ENCODE results near the gene SLC50A1. TPM values are rescaled to one million over a fixed set of nuclear protein-coding genes. Genes with fewer than 3 reads are reported as not detected.
A peak's percentile ranks its signal among the peaks of the same experiment; 100 is the strongest.

Gene SLC50A1
- total and polyA plus RNA-seq, 4 donors: 26.3 to 114 (median 68.4) TPM

DNA sequence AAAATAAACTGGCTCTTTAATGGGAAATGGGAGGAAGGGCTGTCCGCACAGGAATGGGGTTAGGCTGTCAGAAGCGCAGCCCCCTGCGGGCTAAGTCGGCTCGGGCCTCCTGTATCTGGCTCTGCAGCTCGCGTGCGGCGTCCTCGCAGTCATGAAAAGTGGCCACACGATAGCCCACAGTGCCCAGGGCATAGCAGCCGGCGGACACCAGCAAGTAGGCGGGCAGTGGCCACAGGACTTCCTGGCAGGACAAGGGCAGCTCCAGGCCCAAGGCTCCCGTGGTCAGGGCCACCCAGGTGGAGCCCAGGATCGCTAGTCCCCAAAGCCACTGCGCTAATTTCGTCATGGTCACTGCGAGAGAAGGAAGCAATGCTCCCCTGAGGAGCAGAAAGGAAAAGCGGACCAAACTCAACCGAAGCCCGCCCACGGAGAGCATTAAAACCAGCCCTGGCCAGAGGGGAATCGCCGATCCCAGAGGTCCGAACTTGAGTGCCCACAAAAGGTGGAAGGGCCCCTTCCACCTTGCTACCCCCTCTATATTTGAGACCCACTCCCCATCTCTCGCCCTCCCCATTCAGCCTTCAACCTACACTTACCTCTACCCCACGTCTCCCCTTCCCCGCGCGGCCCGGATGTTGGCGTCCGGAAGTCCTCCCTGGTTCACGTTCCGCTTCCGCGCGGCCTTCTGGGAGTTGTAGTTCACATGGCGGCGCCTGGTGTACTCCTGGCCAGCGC, 4.4 kb downstream of the SLC50A1 start, which contains the start of gene DPM3:
Gene DPM3 (minus strand): TSS at position 637 of the 735 bp plus-strand sequence. CDS start 291 bp downstream, at position 346.
- ATAC-seq (ENCODE audit: insufficient read depth, low FRiP score): peak; percentile 65
- H3K27me3 ChIP-seq (ENCODE audit: control insufficient read depth in 3 of 3, insufficient read depth in 3 of 3, low read length in 2 of 3): no peaks in the 10 kb centered on the region
- H3K9ac ChIP-seq (ENCODE audit: insufficient read depth in 1 of 2, low read length in 2 of 2): peak within 1 kb of the TSS in 1 of 2 donors; percentile 83
- H3K36me3 ChIP-seq (ENCODE audit: control insufficient read depth in 4 of 4, insufficient read depth in 4 of 4, low read length in 4 of 4): peaks cover 0 to 7% (median 4%) of the 10 kb centered on the region in 4 donors
- H3K4me1 ChIP-seq (ENCODE audit: control insufficient read depth in 5 of 5, insufficient read depth in 5 of 5, low read length in 5 of 5): peaks cover 0 to 19% (median under 1%) of the 10 kb centered on the region in 5 donors
- H3K9me3 ChIP-seq (ENCODE audit: control insufficient read depth in 4 of 4, insufficient read depth in 3 of 4, low read length in 3 of 4): no peaks in the 10 kb centered on the region
- TF ChIP-seq, protein P1, sequence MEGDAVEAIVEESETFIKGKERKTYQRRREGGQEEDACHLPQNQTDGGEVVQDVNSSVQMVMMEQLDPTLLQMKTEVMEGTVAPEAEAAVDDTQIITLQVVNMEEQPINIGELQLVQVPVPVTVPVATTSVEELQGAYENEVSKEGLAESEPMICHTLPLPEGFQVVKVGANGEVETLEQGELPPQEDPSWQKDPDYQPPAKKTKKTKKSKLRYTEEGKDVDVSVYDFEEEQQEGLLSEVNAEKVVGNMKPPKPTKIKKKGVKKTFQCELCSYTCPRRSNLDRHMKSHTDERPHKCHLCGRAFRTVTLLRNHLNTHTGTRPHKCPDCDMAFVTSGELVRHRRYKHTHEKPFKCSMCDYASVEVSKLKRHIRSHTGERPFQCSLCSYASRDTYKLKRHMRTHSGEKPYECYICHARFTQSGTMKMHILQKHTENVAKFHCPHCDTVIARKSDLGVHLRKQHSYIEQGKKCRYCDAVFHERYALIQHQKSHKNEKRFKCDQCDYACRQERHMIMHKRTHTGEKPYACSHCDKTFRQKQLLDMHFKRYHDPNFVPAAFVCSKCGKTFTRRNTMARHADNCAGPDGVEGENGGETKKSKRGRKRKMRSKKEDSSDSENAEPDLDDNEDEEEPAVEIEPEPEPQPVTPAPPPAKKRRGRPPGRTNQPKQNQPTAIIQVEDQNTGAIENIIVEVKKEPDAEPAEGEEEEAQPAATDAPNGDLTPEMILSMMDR (IDR thresholded peaks at IDR 0.05; ENCODE audit: control extremely low read depth, extremely low read depth): no peak
- peak; percentile 87 to 90 (median 88) for DNase-seq
- H3K27ac ChIP-seq (ENCODE audit: low read depth in 1 of 2, low read length in 1 of 2): peak within 1 kb of the TSS; percentile 84 to 96
- H3K4me3 ChIP-seq: peak within 1 kb of the TSS; percentile 61
- WGBS, 2 donors: 0 to 1% methylated on average over 42 of the region's 42 CpGs

GRCh38 chr1:155140630-155140953, 4.9 kb downstream of the SLC50A1 start:
- no peak overlapping the region for H3K9ac ChIP-seq (ENCODE audit: insufficient read depth in 1 of 2, low read length in 2 of 2)
- TF ChIP-seq, protein P1 (IDR thresholded peaks at IDR 0.05; ENCODE audit: control extremely low read depth, extremely low read depth): no peak
- ATAC-seq (ENCODE audit: insufficient read depth, low FRiP score) (no peak), DNase-seq (no peak)
- peak overlapping the region; percentile 15 for H3K4me3 ChIP-seq
- H3K4me1 ChIP-seq (ENCODE audit: control insufficient read depth in 5 of 5, insufficient read depth in 5 of 5, low read length in 5 of 5): peaks cover 0 to 16% (median 0%) of the 10 kb centered on the region in 5 donors
- H3K27me3 ChIP-seq (ENCODE audit: control insufficient read depth in 3 of 3, insufficient read depth in 3 of 3, low read length in 2 of 3): no peaks in the 10 kb centered on the region
- no peaks in the 10 kb centered on the region for H3K9me3 ChIP-seq (ENCODE audit: control insufficient read depth in 4 of 4, insufficient read depth in 3 of 4, low read length in 3 of 4)
- peak overlapping the region in 1 of 2 donors; percentile 96 for H3K27ac ChIP-seq (ENCODE audit: low read depth in 1 of 2, low read length in 1 of 2)
- 4 to 6% methylated on average over 11 of the region's 11 CpGs for WGBS, 2 donors
- H3K36me3 ChIP-seq (ENCODE audit: control insufficient read depth in 4 of 4, insufficient read depth in 4 of 4, low read length in 4 of 4): peaks cover 0 to 7% (median 4%) of the 10 kb centered on the region in 4 donors

DNA sequence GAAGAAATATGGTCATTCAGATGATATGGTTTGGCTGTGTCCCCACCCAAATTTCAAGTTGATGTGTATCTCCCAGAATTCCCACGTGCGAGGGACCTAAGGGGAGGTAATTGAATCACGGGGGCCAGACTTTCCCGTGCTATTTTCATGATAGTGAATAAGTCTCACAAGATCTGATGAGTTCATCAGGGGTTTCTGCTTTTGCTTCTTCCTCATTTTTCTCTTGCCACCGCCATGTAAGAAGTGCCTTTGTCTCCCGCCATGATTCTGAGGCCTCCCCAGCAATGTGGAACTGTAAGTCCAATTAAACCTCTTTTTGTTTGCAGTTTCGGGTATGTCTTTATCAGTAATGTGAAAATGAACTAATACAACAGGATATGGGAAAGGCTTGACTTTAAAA, 6.1 kb downstream of the SLC50A1 start:
- no peak overlapping the region for H3K4me3 ChIP-seq
- ATAC-seq (ENCODE audit: insufficient read depth, low FRiP score) (no peak), DNase-seq (no peak)
- TF ChIP-seq, protein P1 (IDR thresholded peaks at IDR 0.05; ENCODE audit: control extremely low read depth, extremely low read depth): no peak
- WGBS, 2 donors: 78 to 83% methylated on average over 7 of the region's 7 CpGs
- peaks cover 0 to 13% (median 0%) of the 10 kb centered on the region in 5 donors for H3K4me1 ChIP-seq (ENCODE audit: control insufficient read depth in 5 of 5, insufficient read depth in 5 of 5, low read length in 5 of 5)
- H3K36me3 ChIP-seq (ENCODE audit: control insufficient read depth in 4 of 4, insufficient read depth in 4 of 4, low read length in 4 of 4): peaks cover 0 to 7% (median 4%) of the 10 kb centered on the region in 4 donors
- H3K9ac ChIP-seq (ENCODE audit: insufficient read depth in 1 of 2, low read length in 2 of 2): no peak overlapping the region
- H3K9me3 ChIP-seq (ENCODE audit: control insufficient read depth in 4 of 4, insufficient read depth in 3 of 4, low read length in 3 of 4): no peaks in the 10 kb centered on the region
- H3K27me3 ChIP-seq (ENCODE audit: control insufficient read depth in 3 of 3, insufficient read depth in 3 of 3, low read length in 2 of 3): no peaks in the 10 kb centered on the region
- H3K27ac ChIP-seq (ENCODE audit: low read depth in 1 of 2, low read length in 1 of 2): no peak overlapping the region

Measured in lung (tissue), 12 donors.